DND-41 (cell line): ENCODE measurements around the gene RGL1.

Source experiments
- ATAC-seq: fragments of 200-7000 bp; cut with Tn5 transposase; 3 replicates; pipeline ENCODE4 v1.9.1; 2021; ENCODE audit warnings: low read depth; ENCODE audit not compliant: insufficient read depth
- DNase-seq: peaks from one replicate; pipeline ENCODE4 v3.0.0-alpha.2; 2020
- H2AFZ ChIP-seq: 2 replicates; pipeline ENCODE4 v1.6.0; 2012; ENCODE audit warnings: low read depth, low read length
- H3K27ac ChIP-seq: 2 replicates; pipeline ENCODE4 v1.5.1; 2012; ENCODE audit warnings: low read length, inconsistent platforms
- H3K27me3 ChIP-seq: fragments of 200-600 bp; sonication (generic); 2 replicates; pipeline ENCODE4 v1.6.0; 2012; ENCODE audit warnings: low read length, mild to moderate bottlenecking, inconsistent platforms; ENCODE audit not compliant: insufficient read depth, poor library complexity
- H3K36me3 ChIP-seq: 2 replicates; pipeline ENCODE4 v1.5.1; 2012; ENCODE audit warnings: low read length, inconsistent platforms; ENCODE audit not compliant: insufficient read depth
- H3K4me1 ChIP-seq: 2 replicates; pipeline ENCODE4 v1.5.1; 2012; ENCODE audit warnings: mild to moderate bottlenecking, low read length; ENCODE audit not compliant: insufficient read depth
- H3K4me2 ChIP-seq: 2 replicates; pipeline ENCODE4 v1.6.0; 2012; ENCODE audit warnings: mild to moderate bottlenecking, moderate library complexity, low read length, inconsistent platforms; ENCODE audit not compliant: insufficient read depth
- H3K4me3 ChIP-seq, 2 experiments: fragments of 200-600 bp in 1 of 2; shearing (Covaris generic) in 1 of 2; 2 replicates each; pipeline ENCODE4 v1.5.1; 2012 to 2016; ENCODE audit warnings: inconsistent platforms in 2 of 2, low read length in 2 of 2, mild to moderate bottlenecking in 2 of 2, low read depth in 1 of 2, moderate library complexity in 1 of 2
- H3K79me2 ChIP-seq: 2 replicates; pipeline ENCODE4 v1.6.0; 2012; ENCODE audit warnings: low read length, inconsistent platforms; ENCODE audit not compliant: insufficient read depth
- H3K9ac ChIP-seq: 2 replicates; pipeline ENCODE4 v1.6.0; 2012; ENCODE audit warnings: low read depth, mild to moderate bottlenecking, inconsistent platforms, low read length, moderate library complexity
- H3K9me3 ChIP-seq: 2 replicates; pipeline ENCODE4 v1.5.1; 2012; ENCODE audit warnings: low read length, moderate library complexity, mild to moderate bottlenecking, inconsistent platforms; ENCODE audit not compliant: insufficient read depth, severe bottlenecking
- H4K20me1 ChIP-seq: 2 replicates; pipeline ENCODE4 v1.6.0; 2012; ENCODE audit warnings: low read length; ENCODE audit not compliant: insufficient read depth
- CTCF ChIP-seq: IDR thresholded peaks from 2 replicates; pipeline ENCODE4 v1.5.1; 2012; ENCODE audit warnings: borderline replicate concordance, low read length, moderate library complexity, mild to moderate bottlenecking; ENCODE audit not compliant: poor library complexity, severe bottlenecking; ENCODE audit errors: extremely low read depth
- EZH2 ChIP-seq: IDR thresholded peaks from 3 replicates; pipeline ENCODE4 v1.6.1; 2012; ENCODE audit warnings: borderline replicate concordance, low read depth, mild to moderate bottlenecking, moderate library complexity, low read length, inconsistent platforms; ENCODE audit not compliant: severe bottlenecking

The RGL1 gene

GRCh38 chr1:183892351-183892793 lies 87.5 kb downstream of the RGL1 start:
- Histone ChIP-seq H3K4me1 (peaks cover 25% of the 10 kb centered on the region), H3K9ac (no peak overlapping the region), H3K36me3 (no peaks in the 10 kb centered on the region), H3K9me3 (no peaks in the 10 kb centered on the region), H4K20me1 (0 out of 2 replicates have a peak, but pooled peaks cover 3% of the 10 kb centered on the region), H3K79me2 (no peaks in the 10 kb centered on the region), H3K27me3 (peaks cover 11% of the 10 kb centered on the region), H2AFZ (no peak overlapping the region), H3K27ac (no peak overlapping the region), H3K4me2 (no peak overlapping the region), H3K4me3 (no peak overlapping the region)
- ATAC-seq (no peak), DNase-seq (no peak)
- TF ChIP-seq CTCF, result no peak
- no peak for TF ChIP-seq EZH2

GRCh38 chr1:183893561-183894289 lies 88.8 kb downstream of the RGL1 start:
- H3K9ac ChIP-seq, result no peak overlapping the region
- no peak overlapping the region for H3K4me3 ChIP-seq
- no peak overlapping the region for H2AFZ ChIP-seq
- TF ChIP-seq EZH2 (no peak), CTCF (no peak)
- no peaks in the 10 kb centered on the region for H3K9me3 ChIP-seq
- H4K20me1 ChIP-seq, result 0 out of 2 replicates have a peak, but pooled peaks cover under 1% of the 10 kb centered on the region
- DNase-seq, result no peak
- H3K27ac ChIP-seq, result no peak overlapping the region
- no peaks in the 10 kb centered on the region for H3K36me3 ChIP-seq
- H3K27me3 ChIP-seq, result peaks cover 5% of the 10 kb centered on the region
- H3K4me1 ChIP-seq, result peaks cover 12% of the 10 kb centered on the region
- no peaks in the 10 kb centered on the region for H3K79me2 ChIP-seq
- no peak for ATAC-seq
- H3K4me2 ChIP-seq, result no peak overlapping the region

GRCh38 chr1:183894290-183894565 lies 89.3 kb downstream of the RGL1 start:
- H3K27me3 ChIP-seq, result peaks cover 1% of the 10 kb centered on the region
- H3K9ac ChIP-seq, result no peak overlapping the region
- no peak overlapping the region for H3K4me3 ChIP-seq
- no peaks in the 10 kb centered on the region for H3K36me3 ChIP-seq
- H3K79me2 ChIP-seq, result no peaks in the 10 kb centered on the region
- ATAC-seq (no peak), DNase-seq (no peak)
- H3K4me2 ChIP-seq, result no peak overlapping the region
- no peak overlapping the region for H3K27ac ChIP-seq
- H4K20me1 ChIP-seq, result no peaks in the 10 kb centered on the region
- no peaks in the 10 kb centered on the region for H3K9me3 ChIP-seq
- peaks cover 7% of the 10 kb centered on the region for H3K4me1 ChIP-seq
- TF ChIP-seq CTCF, result no peak
- TF ChIP-seq EZH2, result no peak
- H2AFZ ChIP-seq, result no peak overlapping the region
